SK-N-SH (cell line): ENCODE measurements around the gene NCAPD3. TPM values are rescaled to one million over a fixed set of nuclear protein-coding genes. Genes with fewer than 3 reads are reported as not detected.

Experiments
- CTCF ChIA-PET: fragments of 300-600, 350-600 bp; formaldehyde crosslinking; extraction: SDS; loops from one replicate; lab custom pipeline; 2021; lab: Yijun Ruan, JAX
- POLR2A ChIA-PET: fragments of 350-600 bp; sonication (Branson Sonifier 250); formaldehyde crosslinking; extraction: SDS; loops from one replicate; lab custom pipeline; 2020; ENCODE audit warnings: antibody characterized with exemption, inconsistent platforms; lab: Yijun Ruan, JAX
- DNase-seq: peaks from one replicate; pipeline ENCODE4 v3.0.0; 2012
- H2AFZ ChIP-seq: fragments of 200-600 bp; sonication (generic); 2 replicates; pipeline ENCODE4 v1.8.1; 2016; ENCODE audit warnings: antibody characterized with exemption, mild to moderate bottlenecking, low read depth
- H3F3A ChIP-seq: fragments of 200-600 bp; sonication (generic); replicated peaks from 2 replicates; pipeline ENCODE3; 2016; ENCODE audit warnings: antibody characterized with exemption, mild to moderate bottlenecking; ENCODE audit not compliant: insufficient read depth
- H3K27ac ChIP-seq, 2 experiments: fragments of 200-500 bp in 1 of 2; fragments of 200-600 bp in 1 of 2; sonication (Bioruptor generic) in 1 of 2; sonication (generic), shearing (Covaris generic) in 1 of 2; 2 replicates each; pipeline versions ENCODE4 v1.5.1 to v1.6.1; 2014 to 2016; ENCODE audit warnings: low read depth in 2 of 2, inconsistent platforms in 1 of 2, low read length in 1 of 2, mild to moderate bottlenecking in 1 of 2, mixed read lengths in 1 of 2
- H3K27me3 ChIP-seq: fragments of 200-600 bp; sonication (generic), shearing (Covaris generic); 2 replicates; pipeline ENCODE4 v1.6.1; 2016; ENCODE audit warnings: mixed run types; ENCODE audit not compliant: insufficient read depth
- H3K36me3 ChIP-seq, 2 experiments: fragments of 200-500 bp in 1 of 2; fragments of 200-600 bp in 1 of 2; sonication (Bioruptor generic) in 1 of 2; sonication (generic) in 1 of 2; replicated peaks in 1 of 2; 2 replicates each; pipeline versions ENCODE3 to v1.5.1; 2014 to 2016; ENCODE audit warnings: low read length in 1 of 2, mild to moderate bottlenecking in 1 of 2; ENCODE audit not compliant: insufficient read depth in 2 of 2, control insufficient read depth in 1 of 2
- H3K4me1 ChIP-seq, 2 experiments: fragments of 200-500 bp in 1 of 2; fragments of 200-600 bp in 1 of 2; sonication (Bioruptor generic) in 1 of 2; sonication (generic), shearing (Covaris generic) in 1 of 2; 2 replicates each; pipeline versions ENCODE4 v1.5.1 to v1.6.1; 2014 to 2016; ENCODE audit warnings: low read depth in 1 of 2, low read length in 1 of 2, mixed run types in 1 of 2; ENCODE audit not compliant: insufficient read depth in 2 of 2, control insufficient read depth in 1 of 2
- H3K4me2 ChIP-seq: fragments of 200-600 bp; sonication (generic), shearing (Covaris generic); 2 replicates; pipeline ENCODE4 v1.6.1; 2017; ENCODE audit warnings: mixed run types
- H3K4me3 ChIP-seq, 2 experiments: fragments of 200-500 bp in 1 of 2; fragments of 200-600 bp in 1 of 2; sonication (Bioruptor generic) in 1 of 2; sonication (generic), shearing (Covaris generic) in 1 of 2; 2 replicates each; pipeline versions ENCODE4 v1.5.1 to v1.8.1; 2014 to 2016; ENCODE audit warnings: low read depth in 2 of 2, inconsistent platforms in 1 of 2, low read length in 1 of 2, mild to moderate bottlenecking in 1 of 2, mixed read lengths in 1 of 2, moderate library complexity in 1 of 2
- H3K79me2 ChIP-seq: fragments of 200-600 bp; sonication (generic); 2 replicates; pipeline ENCODE4 v1.8.1; 2017; ENCODE audit warnings: mild to moderate bottlenecking; ENCODE audit not compliant: insufficient read depth
- H3K9ac ChIP-seq: fragments of 200-600 bp; sonication (generic); 2 replicates; pipeline ENCODE4 v1.6.1; 2017; ENCODE audit warnings: mixed run types
- H3K9me2 ChIP-seq: fragments of 200-600 bp; sonication (generic); 2 replicates; pipeline ENCODE4 v1.6.1; 2017; ENCODE audit warnings: mixed run types
- H3K9me3 ChIP-seq: fragments of 200-600 bp; sonication (generic); 2 replicates; pipeline ENCODE4 v1.6.1; 2017; ENCODE audit warnings: mixed run types, mild to moderate bottlenecking, moderate library complexity
- H4K20me1 ChIP-seq: fragments of 200-600 bp; sonication (generic); 2 replicates; pipeline ENCODE4 v1.6.1; 2017; ENCODE audit warnings: mild to moderate bottlenecking, mixed run types; ENCODE audit not compliant: insufficient read depth
- FOXM1 ChIP-seq: IDR thresholded peaks from 2 replicates; pipeline ENCODE4 v1.4.0; 2012; ENCODE audit warnings: low read depth, mild to moderate bottlenecking
- GABPA ChIP-seq: IDR thresholded peaks from 2 replicates; pipeline ENCODE4 v1.4.0; 2012; ENCODE audit warnings: low read depth, mild to moderate bottlenecking
- IRF3 ChIP-seq: fragments of 150-350 bp; IDR thresholded peaks from 2 replicates; pipeline ENCODE4 v1.6.1; 2016; ENCODE audit warnings: mild to moderate bottlenecking, low read depth, low read length
- PBX3 ChIP-seq: IDR thresholded peaks from 2 replicates; pipeline ENCODE4; 2012
- POLR2AphosphoS5 ChIP-seq: IDR thresholded peaks from 2 replicates; pipeline ENCODE4 v1.6.1; 2012; ENCODE audit warnings: low read depth, low read length
- RAD21 ChIP-seq: IDR thresholded peaks from 2 replicates; pipeline ENCODE4 v1.6.1; 2012; ENCODE audit warnings: mild to moderate bottlenecking, low read length
- RCOR1 ChIP-seq: fragments of 150-350 bp; IDR thresholded peaks from 2 replicates; pipeline ENCODE4 v1.6.1; 2017; ENCODE audit warnings: antibody characterized with exemption, low read length
- RFX5 ChIP-seq: IDR thresholded peaks from 2 replicates; pipeline ENCODE4 v1.6.1; 2012; ENCODE audit warnings: mild to moderate bottlenecking, improper control_type of control experiment, low read length
- RXRA ChIP-seq: IDR thresholded peaks from 2 replicates; pipeline ENCODE4 v1.4.0; 2012; ENCODE audit warnings: low read depth, mild to moderate bottlenecking, borderline replicate concordance
- USF2 ChIP-seq: fragments of 150-350 bp; IDR thresholded peaks from 2 replicates; pipeline ENCODE4 v1.6.1; 2017; ENCODE audit warnings: antibody characterized with exemption, low read length, low read depth, borderline replicate concordance
- YY1 ChIP-seq: IDR thresholded peaks from 2 replicates; pipeline ENCODE4 v1.4.0; 2012; ENCODE audit warnings: low read depth, mild to moderate bottlenecking
- ZBTB33 ChIP-seq: IDR thresholded peaks from 2 replicates; pipeline ENCODE4 v1.4.0; 2012; ENCODE audit warnings: low read depth, borderline replicate concordance
- WGBS: methylation state at CpG from one replicate; pipeline ENCODE4 v1.1.6; 2017; ENCODE audit warnings: low lambda C conversion rate; 5-methylcytosine and 5-hydroxymethylcytosine counted together
- polyA plus RNA-seq, 3 experiments: library from polyadenylated mRNA; depleted of rRNA; stranded (reverse); fragments of >200 nt; gene quantifications; 2 replicates each; pipeline ENCODE4 v1.2.3, GENCODE V29; 2012

NCAPD3 gene
- polyA plus RNA-seq, 1 of the 3 experiments (the other 2 are of a cell fraction) = 19.5 TPM

DNA sequence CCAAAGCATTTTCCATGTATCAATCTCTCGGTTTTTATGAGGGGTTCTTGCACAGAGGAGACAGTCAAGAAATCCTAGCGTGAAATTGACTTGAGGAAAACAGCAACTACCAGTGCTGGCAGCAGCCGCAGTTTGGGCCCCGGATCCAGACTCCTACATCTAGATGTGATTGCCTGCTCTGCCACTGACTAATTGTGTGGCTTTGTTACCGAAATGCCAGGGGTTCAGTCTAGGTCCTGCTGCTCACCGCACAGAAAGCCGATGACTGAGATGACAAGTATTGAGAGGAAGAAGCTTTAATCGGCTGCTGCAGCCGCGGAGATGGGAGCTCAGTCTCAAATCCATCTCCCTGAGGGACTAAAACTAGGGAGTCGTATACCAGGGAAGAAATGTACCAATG is 44.2 kb upstream of the NCAPD3 start (continued):
- TF ChIP-seq YY1 (no peak), RAD21 (no peak), ZBTB33 (no peak)

DNA sequence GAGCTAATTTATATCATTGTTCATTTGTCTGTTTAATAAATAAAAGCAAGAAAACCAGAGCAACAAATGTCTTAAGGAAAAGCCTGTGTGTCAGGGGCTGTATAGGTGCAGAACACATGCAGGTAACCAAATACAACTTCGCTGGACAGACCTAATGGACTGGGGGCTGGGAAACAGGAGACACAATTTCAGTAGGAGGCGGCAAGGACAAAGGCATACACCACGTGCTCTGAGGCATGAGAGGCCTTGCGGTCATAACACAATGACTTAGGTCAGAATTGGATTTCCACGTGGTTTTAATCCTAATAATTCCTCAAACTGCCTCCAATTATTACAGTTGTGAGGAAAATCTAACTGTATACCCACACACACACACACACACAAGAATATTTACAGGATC is 43.7 kb upstream of the NCAPD3 start:
- WGBS = 86% methylated on average over 5 of the region's 5 CpGs
- POLR2A ChIA-PET = no interaction called here
- 0 out of 2 replicates have a peak, but pooled peaks cover 5% of the 10 kb centered on the region for H3K27me3 ChIP-seq
- no peak overlapping the region for H3K4me3 ChIP-seq
- no peak overlapping the region for H3K4me2 ChIP-seq
- no peak overlapping the region for H2AFZ ChIP-seq
- H3K27ac ChIP-seq = no peak overlapping the region
- CTCF ChIA-PET = no interaction called here
- H3K9ac ChIP-seq = no peak overlapping the region
- H3K79me2 ChIP-seq = no peaks in the 10 kb centered on the region
- H3K4me1 ChIP-seq = no peaks in the 10 kb centered on the region; a peak in 1 of 4 replicates
- H3K36me3 ChIP-seq = peaks cover 3 to 21% of the 10 kb centered on the region in 2 experiments
- TF ChIP-seq RFX5 = no peak
- no peak for TF ChIP-seq IRF3
- no peak for TF ChIP-seq POLR2AphosphoS5
- TF ChIP-seq USF2 = no peak
- TF ChIP-seq RXRA = no peak
- no peak for TF ChIP-seq GABPA
- no peak for TF ChIP-seq PBX3
- no peak for TF ChIP-seq FOXM1
- no peak for TF ChIP-seq RCOR1
- DNase-seq = no peak
- H3F3A ChIP-seq = no peaks in the 10 kb centered on the region
- H3K9me2 ChIP-seq = no peaks in the 10 kb centered on the region
- no peaks in the 10 kb centered on the region for H3K9me3 ChIP-seq
- H4K20me1 ChIP-seq = no peaks in the 10 kb centered on the region
